ENCODE data around the gene CDH11.
A peak's percentile ranks its signal among the peaks of the same experiment; 100 is the strongest.

Gene CDH11

DNA sequence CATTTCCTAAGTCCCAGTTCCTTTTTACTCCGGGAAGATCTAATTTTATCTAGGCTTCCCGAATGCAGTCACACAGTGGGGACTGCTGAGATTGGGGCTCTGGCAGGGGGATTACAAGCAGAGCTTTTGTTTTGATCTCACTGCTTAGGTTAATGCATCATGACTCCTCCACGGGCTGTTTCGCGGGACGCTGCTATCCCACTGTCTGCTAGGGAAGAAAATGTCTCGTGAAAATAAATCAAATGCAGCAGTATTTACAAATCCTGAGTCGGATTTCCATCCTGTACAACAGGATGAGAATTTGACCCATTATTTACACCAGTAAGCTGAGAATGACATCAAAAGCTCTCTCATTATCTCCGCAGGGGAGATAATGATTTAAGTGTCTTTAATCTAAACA lies 83.8 kb downstream of the CDH11 start:
- Histone ChIP-seq H4K8ac (ENCODE audit: low read length) (no peak overlapping the region), H3K4me1 (ENCODE audit: control insufficient read depth, insufficient read depth, low read depth, low read length) (no peaks in the 10 kb centered on the region), H3K27ac (ENCODE audit: low read length, poor library complexity, severe bottlenecking) (no peak overlapping the region), H2BK120ac (ENCODE audit: low read depth, low read length) (no peak overlapping the region), H3K14ac (ENCODE audit: low read length in 2 of 2) (no peak overlapping the region), H2BK5ac (ENCODE audit: low read depth, low read length, poor library complexity, severe bottlenecking) (no peak overlapping the region), H3K23ac (ENCODE audit: low read length in 2 of 2) (no peak overlapping the region), H3K9ac (ENCODE audit: low read length) (no peak overlapping the region), H4K91ac (ENCODE audit: low read length) (no peak overlapping the region), H3K18ac (ENCODE audit: low read depth in 1 of 2, low read length in 2 of 2) (no peak overlapping the region), H3K27me3 (ENCODE audit: control insufficient read depth in 1 of 2, insufficient read depth in 1 of 2, low read length in 2 of 2) (no peaks in the 10 kb centered on the region), H2BK12ac (ENCODE audit: low read length in 2 of 2) (no peak overlapping the region), H3K4me3 (ENCODE audit: insufficient read depth in 1 of 2, low read depth in 1 of 2, low read length in 2 of 2) (no peak overlapping the region), H3K79me1 (replicated peaks; ENCODE audit: low read length, poor library complexity, severe bottlenecking) (peaks cover 22% of the 10 kb centered on the region), H2AFZ (ENCODE audit: low read depth, low read length) (no peak overlapping the region), H2AK5ac (ENCODE audit: low read length, severe bottlenecking) (no peak overlapping the region), H3K4ac (ENCODE audit: low read depth in 1 of 2, low read length in 2 of 2) (no peak overlapping the region), H3K9me3 (ENCODE audit: control insufficient read depth, low read length) (peaks cover 4% of the 10 kb centered on the region), H2BK15ac (ENCODE audit: low read depth, poor library complexity, severe bottlenecking) (no peak overlapping the region), H3K4me2 (ENCODE audit: low read length, poor library complexity, severe bottlenecking) (no peak overlapping the region), H3K36me3 (ENCODE audit: control insufficient read depth in 1 of 2, insufficient read depth in 2 of 2, low read depth in 1 of 2, low read length in 2 of 2) (peaks cover 11 to 80% of the 10 kb centered on the region in 2 experiments)
- WGBS, result 34% methylated on average over 5 of the region's 9 CpGs
- peak; percentile 67 for DNase-seq

DNA sequence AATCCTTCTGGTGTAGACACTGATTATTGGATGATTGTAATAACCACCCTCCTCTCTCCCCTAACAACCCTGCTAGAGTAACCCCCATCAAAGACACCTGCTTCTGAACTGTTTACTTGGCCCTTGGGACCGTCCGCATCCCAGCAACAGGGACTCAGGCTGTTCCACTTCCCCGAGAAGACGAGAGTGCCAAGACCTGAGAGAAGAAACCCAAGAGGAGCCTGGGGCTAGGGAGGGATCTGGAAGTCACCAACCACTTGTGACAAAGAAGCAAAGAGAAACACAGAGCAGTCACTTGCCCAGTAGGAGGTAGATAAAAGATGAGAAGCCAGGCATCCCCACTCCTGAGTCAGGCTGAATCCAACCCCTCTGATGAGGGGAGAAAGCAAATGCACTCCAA lies 84.3 kb downstream of the CDH11 start:
- Histone ChIP-seq H2BK15ac (ENCODE audit: low read depth, poor library complexity, severe bottlenecking) (no peak overlapping the region), H3K9ac (ENCODE audit: low read length) (no peak overlapping the region), H3K4me3 (ENCODE audit: insufficient read depth in 1 of 2, low read depth in 1 of 2, low read length in 2 of 2) (no peak overlapping the region), H3K9me3 (ENCODE audit: control insufficient read depth, low read length) (peaks cover 4% of the 10 kb centered on the region), H3K4ac (ENCODE audit: low read depth in 1 of 2, low read length in 2 of 2) (no peak overlapping the region), H2AK5ac (ENCODE audit: low read length, severe bottlenecking) (no peak overlapping the region), H2BK12ac (ENCODE audit: low read length in 2 of 2) (peak overlapping the region in 1 of 2 experiments; percentile 52), H4K8ac (ENCODE audit: low read length) (no peak overlapping the region), H2BK5ac (ENCODE audit: low read depth, low read length, poor library complexity, severe bottlenecking) (no peak overlapping the region), H3K27ac (ENCODE audit: low read length, poor library complexity, severe bottlenecking) (no peak overlapping the region), H3K18ac (ENCODE audit: low read depth in 1 of 2, low read length in 2 of 2) (peak overlapping the region; percentile 16 to 79), H4K91ac (ENCODE audit: low read length) (no peak overlapping the region), H3K27me3 (ENCODE audit: control insufficient read depth in 1 of 2, insufficient read depth in 1 of 2, low read length in 2 of 2) (no peaks in the 10 kb centered on the region), H3K4me2 (ENCODE audit: low read length, poor library complexity, severe bottlenecking) (no peak overlapping the region), H3K23ac (ENCODE audit: low read length in 2 of 2) (no peak overlapping the region), H3K4me1 (ENCODE audit: control insufficient read depth, insufficient read depth, low read depth, low read length) (no peaks in the 10 kb centered on the region), H3K79me1 (replicated peaks; ENCODE audit: low read length, poor library complexity, severe bottlenecking) (peaks cover 19% of the 10 kb centered on the region), H2AFZ (ENCODE audit: low read depth, low read length) (no peak overlapping the region), H3K36me3 (ENCODE audit: control insufficient read depth in 1 of 2, insufficient read depth in 2 of 2, low read depth in 1 of 2, low read length in 2 of 2) (peaks cover 11 to 80% of the 10 kb centered on the region in 2 experiments), H3K14ac (ENCODE audit: low read length in 2 of 2) (no peak overlapping the region), H2BK120ac (ENCODE audit: low read depth, low read length) (no peak overlapping the region)
- WGBS, result over 99% methylated on average over 4 of the region's 4 CpGs
- no peak for DNase-seq

DNA sequence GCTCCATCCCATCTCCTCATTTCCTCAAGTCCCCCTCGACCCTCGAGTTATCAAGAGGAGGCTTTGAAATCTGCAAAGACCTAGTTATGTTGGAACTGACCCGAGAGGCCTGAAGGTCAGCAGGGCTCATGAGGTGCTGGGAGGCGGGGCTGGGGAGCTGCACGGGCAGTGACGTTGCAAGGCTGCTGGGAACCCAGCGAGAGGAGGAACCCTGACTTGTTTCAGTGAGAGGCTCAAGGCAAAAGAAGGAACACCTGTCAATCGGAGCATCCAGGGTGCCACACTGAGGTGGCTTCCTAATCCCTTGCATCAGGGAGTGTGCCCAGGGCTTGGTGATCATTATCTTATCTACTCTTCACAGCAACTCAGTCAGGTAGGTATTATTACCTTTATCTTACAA lies 86.9 kb downstream of the CDH11 start:
- Histone ChIP-seq H3K4me1 (ENCODE audit: control insufficient read depth, insufficient read depth, low read depth, low read length) (no peaks in the 10 kb centered on the region), H3K4ac (ENCODE audit: low read depth in 1 of 2, low read length in 2 of 2) (no peak overlapping the region), H3K9me3 (ENCODE audit: control insufficient read depth, low read length) (peaks cover 4% of the 10 kb centered on the region), H3K9ac (ENCODE audit: low read length) (no peak overlapping the region), H3K18ac (ENCODE audit: low read depth in 1 of 2, low read length in 2 of 2) (no peak overlapping the region), H3K4me3 (ENCODE audit: insufficient read depth in 1 of 2, low read depth in 1 of 2, low read length in 2 of 2) (no peak overlapping the region), H2BK15ac (ENCODE audit: low read depth, poor library complexity, severe bottlenecking) (no peak overlapping the region), H3K79me1 (replicated peaks; ENCODE audit: low read length, poor library complexity, severe bottlenecking) (peaks cover 20% of the 10 kb centered on the region), H3K27ac (ENCODE audit: low read length, poor library complexity, severe bottlenecking) (no peak overlapping the region), H4K91ac (ENCODE audit: low read length) (no peak overlapping the region), H3K36me3 (ENCODE audit: control insufficient read depth in 1 of 2, insufficient read depth in 2 of 2, low read depth in 1 of 2, low read length in 2 of 2) (peaks cover 3 to 82% of the 10 kb centered on the region in 2 experiments), H3K23ac (ENCODE audit: low read length in 2 of 2) (no peak overlapping the region), H2BK120ac (ENCODE audit: low read depth, low read length) (no peak overlapping the region), H2BK5ac (ENCODE audit: low read depth, low read length, poor library complexity, severe bottlenecking) (no peak overlapping the region), H3K27me3 (ENCODE audit: control insufficient read depth in 1 of 2, insufficient read depth in 1 of 2, low read length in 2 of 2) (no peaks in the 10 kb centered on the region), H4K8ac (ENCODE audit: low read length) (no peak overlapping the region), H3K4me2 (ENCODE audit: low read length, poor library complexity, severe bottlenecking) (no peak overlapping the region), H2BK12ac (ENCODE audit: low read length in 2 of 2) (no peak overlapping the region), H2AFZ (ENCODE audit: low read depth, low read length) (no peak overlapping the region), H2AK5ac (ENCODE audit: low read length, severe bottlenecking) (no peak overlapping the region), H3K14ac (ENCODE audit: low read length in 2 of 2) (no peak overlapping the region)
- DNase-seq, result no peak
- WGBS, result 94% methylated on average over 8 of the region's 8 CpGs

- Histone ChIP-seq H3K27me3 (ENCODE audit: control insufficient read depth in 1 of 2, insufficient read depth in 1 of 2, low read length in 2 of 2) (no peaks in the 10 kb centered on the region), H2BK120ac (ENCODE audit: low read depth, low read length) (no peak overlapping the region), H3K4me3 (ENCODE audit: insufficient read depth in 1 of 2, low read depth in 1 of 2, low read length in 2 of 2) (no peak overlapping the region), H2AK5ac (ENCODE audit: low read length, severe bottlenecking) (no peak overlapping the region), H4K8ac (ENCODE audit: low read length) (no peak overlapping the region), H3K4ac (ENCODE audit: low read depth in 1 of 2, low read length in 2 of 2) (no peak overlapping the region), H4K91ac (ENCODE audit: low read length) (no peak overlapping the region), H2BK12ac (ENCODE audit: low read length in 2 of 2) (no peak overlapping the region), H3K79me1 (replicated peaks; ENCODE audit: low read length, poor library complexity, severe bottlenecking) (peaks cover 18% of the 10 kb centered on the region), H3K18ac (ENCODE audit: low read depth in 1 of 2, low read length in 2 of 2) (no peak overlapping the region), H3K9ac (ENCODE audit: low read length) (no peak overlapping the region), H2BK15ac (ENCODE audit: low read depth, poor library complexity, severe bottlenecking) (no peak overlapping the region), H3K9me3 (ENCODE audit: control insufficient read depth, low read length) (no peaks in the 10 kb centered on the region), H2AFZ (ENCODE audit: low read depth, low read length) (no peak overlapping the region), H3K27ac (ENCODE audit: low read length, poor library complexity, severe bottlenecking) (no peak overlapping the region), H3K36me3 (ENCODE audit: control insufficient read depth in 1 of 2, insufficient read depth in 2 of 2, low read depth in 1 of 2, low read length in 2 of 2) (peaks cover 3 to 91% of the 10 kb centered on the region in 2 experiments), H3K14ac (ENCODE audit: low read length in 2 of 2) (no peak overlapping the region), H3K23ac (ENCODE audit: low read length in 2 of 2) (no peak overlapping the region), H2BK5ac (ENCODE audit: low read depth, low read length, poor library complexity, severe bottlenecking) (no peak overlapping the region), H3K4me1 (ENCODE audit: control insufficient read depth, insufficient read depth, low read depth, low read length) (no peaks in the 10 kb centered on the region), H3K4me2 (ENCODE audit: low read length, poor library complexity, severe bottlenecking) (no peak overlapping the region)
- 92% methylated on average over 1 of the region's 2 CpGs for WGBS
- DNase-seq, result no peak
Observed at GRCh38 chr16:65032387-65032786, 89.5 kb downstream of the CDH11 start.

Data from mesenchymal stem cell (in vitro differentiated cells and primary cell).